Hindlimb muscle (tissue), 1 donor: Measurements from ENCODE around the gene CLEC16A. TPM values are rescaled to one million over a fixed set of nuclear protein-coding genes. Genes with fewer than 3 reads are reported as not detected.
A peak's percentile ranks its signal among the peaks of the same experiment; 100 is the strongest.

Experiments used
- DNase-seq: peaks from one replicate; pipeline ENCODE4 v3.0.0-alpha.2; 2013
- polyA plus RNA-seq: library from polyadenylated mRNA; unstranded; fragments of 120-200 nt; gene quantifications from one replicate; pipeline ENCODE4 v1.2.1, GENCODE V29; 2013; ENCODE audit not compliant: insufficient read length

Gene CLEC16A
- polyA plus RNA-seq, 1 donor: 19.1 TPM

DNA sequence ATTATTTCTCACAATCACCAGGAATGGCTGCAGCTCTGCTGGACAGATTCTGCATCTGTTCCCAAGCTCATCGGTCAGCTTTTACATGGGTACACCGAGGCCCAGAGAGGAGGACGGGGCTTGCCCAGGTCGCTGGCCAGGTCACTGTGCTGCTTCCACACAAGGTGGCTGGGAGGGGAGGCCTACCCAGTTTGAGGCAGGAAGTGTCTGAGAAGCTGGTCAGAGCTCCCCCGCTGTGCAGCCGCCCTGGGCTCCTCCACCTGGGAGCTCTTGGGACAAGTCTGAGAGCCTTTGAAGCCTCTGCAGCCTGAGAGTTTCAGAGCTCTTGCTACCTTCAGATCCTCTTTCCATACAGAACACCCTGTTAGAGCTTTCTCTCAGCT is 143.3 kb downstream of the CLEC16A start:
- DNase-seq: no peak

DNA sequence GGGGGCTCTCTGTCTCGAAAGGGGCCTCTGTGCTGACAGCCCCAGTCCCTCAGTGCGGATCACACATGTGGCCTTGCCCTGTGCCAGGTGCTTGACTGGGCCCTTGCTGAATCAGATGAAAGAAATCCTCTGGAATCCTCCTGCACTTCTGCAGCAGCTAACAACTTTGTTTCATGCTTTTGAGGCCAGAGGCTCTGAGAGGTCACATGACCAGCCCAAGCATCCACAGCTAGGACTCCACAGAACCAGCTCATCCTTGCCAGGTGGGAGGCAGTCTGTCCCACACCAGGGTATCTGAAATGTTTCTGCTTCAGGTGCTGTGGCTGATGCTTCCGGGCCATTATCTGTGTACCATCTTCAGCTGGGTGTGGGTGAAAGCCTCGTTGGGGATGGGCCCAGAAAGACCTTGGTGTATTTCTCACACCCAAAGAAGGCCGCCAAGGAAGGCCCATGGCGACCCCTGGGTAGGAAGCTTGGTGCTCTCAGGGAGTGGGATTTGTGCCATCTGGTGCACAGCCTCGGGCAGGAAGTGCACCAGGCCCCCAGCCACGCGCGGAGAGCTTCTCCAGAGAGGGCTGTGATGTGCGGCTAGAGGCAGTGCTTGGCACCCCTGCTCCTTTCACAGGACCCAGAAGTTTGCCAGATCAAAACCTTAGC is 143.8 kb downstream of the CLEC16A start:
- no peak for DNase-seq

DNA sequence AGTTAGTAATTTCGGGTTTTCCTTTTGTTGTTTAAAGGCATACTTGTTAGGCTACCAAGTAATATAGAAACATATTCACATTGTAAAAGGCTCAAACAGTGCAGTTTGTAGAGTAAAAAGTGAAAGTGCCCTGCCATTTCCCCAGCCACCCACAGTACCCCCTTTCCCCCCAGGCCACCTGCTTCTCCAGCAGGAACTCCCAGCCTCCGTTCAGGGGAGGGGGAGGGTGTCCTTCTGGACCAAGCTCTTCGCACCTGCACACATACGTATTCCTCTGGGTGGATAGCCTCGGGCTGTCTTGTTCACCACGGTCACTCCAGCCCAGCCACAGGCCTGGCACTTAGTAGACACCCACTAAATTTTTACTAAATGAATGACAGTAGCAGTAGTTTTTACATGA is 144.5 kb downstream of the CLEC16A start:
- no peak for DNase-seq

DNA sequence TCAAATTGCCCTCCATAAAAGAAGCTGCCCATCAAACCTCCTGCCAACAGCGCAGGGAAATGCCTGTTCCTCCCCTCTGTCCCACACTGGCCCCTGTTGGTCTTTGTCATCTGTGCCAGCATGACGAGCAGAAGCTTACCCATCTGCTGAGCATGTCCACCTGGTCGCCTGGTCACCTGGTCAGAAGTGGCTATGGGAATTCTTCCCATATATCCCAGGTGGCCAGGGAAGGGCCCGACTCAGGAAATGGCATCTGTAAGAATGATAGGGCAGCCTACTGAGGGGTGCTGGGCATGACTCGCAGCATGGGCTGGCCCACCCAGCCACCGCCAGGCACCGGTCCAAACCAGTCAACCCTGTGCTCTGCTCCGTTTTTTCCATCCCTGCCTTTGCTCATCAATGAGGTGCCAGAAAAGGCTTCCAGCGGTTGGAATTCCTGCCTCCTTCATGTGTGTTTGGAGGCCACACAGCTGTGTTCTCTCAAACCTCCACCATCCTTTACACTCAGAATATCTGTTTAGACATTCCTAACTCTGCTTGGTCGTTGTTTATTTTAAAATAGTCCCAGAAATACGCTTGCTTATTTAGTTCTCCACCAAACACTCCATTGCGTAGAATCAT is 145.2 kb downstream of the CLEC16A start:
- peak; percentile 34 for DNase-seq

DNA sequence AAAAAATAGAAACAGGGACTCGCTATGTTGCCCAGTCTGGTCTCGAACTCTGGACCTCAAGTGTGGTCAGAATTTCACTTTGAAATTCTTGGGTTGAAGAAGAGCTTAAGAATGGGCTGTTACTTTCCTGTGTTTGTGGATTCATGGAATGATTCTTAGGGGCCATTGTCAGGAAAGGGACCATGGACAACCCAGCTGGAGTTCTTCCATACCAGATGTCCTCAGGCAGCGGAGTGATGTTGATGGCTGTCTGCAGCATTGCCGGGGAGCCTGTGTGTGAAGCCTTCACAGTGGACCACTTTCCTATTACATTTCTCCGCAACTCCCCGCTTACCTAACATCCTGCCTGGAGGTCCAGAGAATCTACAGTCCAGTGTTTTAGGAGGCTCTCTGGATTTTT is 145.9 kb downstream of the CLEC16A start:
- DNase-seq: no peak

DNA sequence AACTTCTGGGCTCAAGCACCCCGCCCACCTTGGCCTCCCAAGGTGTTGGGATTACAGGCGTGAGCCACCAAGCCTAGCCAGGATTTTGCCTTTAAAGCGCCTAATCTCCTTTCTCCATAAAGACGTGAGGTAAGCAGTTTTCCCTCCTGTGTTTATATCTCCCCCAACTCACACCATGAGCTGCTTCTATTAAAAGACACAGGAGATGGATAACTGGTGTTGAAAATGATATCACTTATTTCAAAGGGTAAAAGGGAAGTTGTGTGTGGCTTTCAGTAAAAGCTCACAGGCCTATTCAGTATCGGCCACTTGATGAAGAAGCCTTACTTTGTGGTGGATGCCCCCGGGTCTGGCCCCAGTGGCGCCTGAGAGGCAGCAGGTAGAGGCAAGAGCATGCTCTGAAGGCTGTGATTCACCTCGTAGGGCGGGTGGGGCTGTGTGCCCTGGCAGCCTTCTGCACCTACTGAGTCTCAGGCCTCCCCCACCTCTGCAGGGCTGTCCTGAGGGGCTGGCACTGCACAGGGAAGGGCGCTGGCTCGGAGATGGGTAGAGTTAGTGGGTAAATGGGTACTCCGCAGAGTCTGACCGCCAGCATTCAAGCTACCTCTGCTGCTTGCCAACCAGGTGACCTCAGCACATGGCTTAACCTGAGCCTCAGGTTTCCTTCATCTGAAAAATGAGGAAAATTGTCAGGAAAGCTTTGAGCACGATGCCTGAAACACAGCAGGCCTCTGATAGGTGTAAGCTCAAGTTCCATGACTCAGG is 146.8 kb downstream of the CLEC16A start:
- no peak for DNase-seq

DNA sequence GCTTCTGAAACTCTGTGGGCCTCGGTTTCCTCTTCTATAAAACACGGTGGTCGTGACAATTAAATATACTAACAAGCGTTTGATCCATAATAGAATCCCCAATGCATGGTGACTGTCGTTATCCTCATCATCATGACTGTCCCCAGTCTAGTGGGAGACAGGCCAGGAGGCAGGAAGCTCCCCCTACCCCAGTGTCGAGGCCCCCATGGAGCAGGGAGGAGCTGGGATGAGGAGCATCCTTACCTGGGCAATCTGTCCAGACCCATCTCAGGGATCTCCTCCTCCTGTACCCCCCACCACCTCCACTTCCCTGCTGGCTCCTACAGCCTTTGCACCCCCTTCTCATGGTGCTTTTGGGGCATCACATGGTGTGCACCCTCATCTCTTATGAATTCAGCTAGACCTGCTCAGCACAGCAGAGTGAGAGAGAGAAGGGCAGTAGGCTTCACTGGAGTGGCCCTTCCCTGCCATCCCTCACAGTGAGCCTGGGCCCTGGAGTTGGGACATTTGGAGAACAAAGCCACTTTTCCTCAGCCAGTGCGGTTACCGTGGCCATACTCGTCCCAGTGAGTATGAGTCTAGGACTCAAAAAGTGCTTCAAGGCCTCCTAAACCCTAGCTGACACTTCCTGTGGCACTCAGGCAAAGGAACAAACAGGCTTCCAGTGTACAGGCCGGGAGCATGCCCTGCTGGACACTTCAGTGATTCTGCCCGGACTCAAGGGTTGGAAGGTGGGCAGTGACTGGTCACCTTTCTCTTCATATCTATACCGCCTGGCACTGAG is 148.6 kb downstream of the CLEC16A start:
- no peak for DNase-seq

DNA sequence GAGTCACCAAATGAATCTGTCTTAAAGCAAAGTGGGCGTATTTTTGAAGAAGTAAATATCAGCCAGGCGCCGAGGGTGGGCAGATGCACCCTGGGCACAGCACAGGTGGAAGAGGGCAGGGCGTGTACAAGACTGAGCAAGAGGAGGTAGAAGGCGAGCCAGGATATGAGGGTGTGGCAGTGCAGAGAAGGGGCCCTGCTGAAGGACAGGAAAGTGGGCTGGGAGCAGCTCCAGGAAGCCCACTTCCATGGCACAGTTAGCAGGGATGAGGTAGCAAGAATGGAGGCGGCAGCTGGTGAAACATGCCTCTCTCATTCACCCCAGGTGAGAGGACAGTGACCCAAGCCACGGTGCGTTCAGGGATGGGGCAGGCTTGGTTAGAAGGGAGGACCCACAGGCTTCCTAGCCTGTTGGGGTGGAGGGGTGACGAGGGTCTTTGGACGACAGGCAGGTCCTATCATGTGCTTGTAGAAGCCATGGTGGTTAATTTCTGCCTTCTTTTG is 149.3 kb downstream of the CLEC16A start:
- DNase-seq: no peak

DNA sequence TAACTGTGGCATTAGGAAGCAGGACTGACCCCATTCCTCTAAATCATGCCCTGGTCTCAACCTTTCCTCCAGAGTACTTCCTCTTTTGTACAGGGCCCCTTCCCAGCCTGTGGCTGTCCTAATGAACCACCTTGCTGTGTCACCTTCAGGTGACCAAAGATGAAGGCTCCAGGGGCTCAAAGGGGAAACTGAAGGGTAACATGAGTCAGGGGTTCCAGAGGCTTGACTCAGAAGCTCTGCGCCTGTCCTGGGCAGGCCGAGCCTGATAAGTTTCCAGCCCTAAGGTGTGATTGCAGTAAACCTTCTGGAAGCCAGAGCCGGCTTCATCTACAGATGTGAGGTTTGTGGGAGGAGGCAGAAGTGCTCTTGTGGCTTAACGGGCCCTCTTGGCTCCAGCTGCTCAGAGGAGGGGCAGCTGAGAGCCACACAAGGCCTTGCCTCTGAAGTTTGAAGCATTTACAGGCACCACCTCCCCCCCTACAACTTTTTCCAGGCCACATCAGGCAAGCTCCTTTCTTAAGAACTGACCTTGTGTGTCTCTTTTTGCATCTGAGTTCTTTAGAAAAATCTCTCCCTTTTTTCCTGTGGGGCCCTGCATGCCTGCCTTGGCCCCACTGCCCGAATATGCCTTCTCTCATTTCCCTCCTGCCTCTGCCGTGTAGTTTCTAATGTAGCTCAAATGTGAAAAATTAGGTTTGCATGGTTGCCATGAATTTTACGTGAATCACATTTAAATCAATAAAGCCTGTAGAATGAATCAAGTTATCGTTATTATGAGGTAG is 149.9 kb downstream of the CLEC16A start:
- DNase-seq: peak; percentile 57

DNA sequence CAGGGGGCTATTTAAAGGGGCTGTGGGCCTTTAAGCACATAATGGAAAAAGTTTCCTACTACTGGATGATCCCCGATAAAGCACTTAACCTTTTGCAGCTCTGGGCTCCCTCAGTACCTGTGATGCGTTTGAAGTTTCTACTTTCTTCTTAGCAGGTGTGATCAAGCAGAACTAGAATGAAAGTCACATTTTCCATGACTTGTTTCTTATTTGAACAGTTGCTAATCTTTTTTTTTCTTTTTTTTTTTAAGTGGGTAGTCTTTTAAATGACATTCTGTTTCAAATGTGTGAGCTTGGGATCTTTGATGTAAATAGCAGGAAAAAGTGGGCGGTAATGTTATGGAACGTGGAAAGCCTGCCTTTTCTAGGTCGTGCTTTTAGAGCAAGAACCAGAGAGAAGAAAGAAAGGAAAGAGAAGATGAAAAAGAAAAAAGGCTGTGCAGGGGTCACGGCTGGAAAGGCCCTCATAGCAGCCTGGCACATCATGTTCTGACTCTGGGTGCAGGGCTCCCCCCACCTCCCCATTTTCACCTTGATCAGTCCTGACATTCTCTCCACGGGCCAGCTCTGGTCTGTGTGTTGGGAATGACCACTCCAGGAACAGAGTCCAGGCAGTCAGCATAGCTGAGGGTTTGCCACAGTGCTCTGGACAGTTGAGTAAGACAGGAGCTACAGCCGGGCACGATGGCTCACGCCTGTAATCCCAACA is 150.6 kb downstream of the CLEC16A start:
- DNase-seq: no peak

DNA sequence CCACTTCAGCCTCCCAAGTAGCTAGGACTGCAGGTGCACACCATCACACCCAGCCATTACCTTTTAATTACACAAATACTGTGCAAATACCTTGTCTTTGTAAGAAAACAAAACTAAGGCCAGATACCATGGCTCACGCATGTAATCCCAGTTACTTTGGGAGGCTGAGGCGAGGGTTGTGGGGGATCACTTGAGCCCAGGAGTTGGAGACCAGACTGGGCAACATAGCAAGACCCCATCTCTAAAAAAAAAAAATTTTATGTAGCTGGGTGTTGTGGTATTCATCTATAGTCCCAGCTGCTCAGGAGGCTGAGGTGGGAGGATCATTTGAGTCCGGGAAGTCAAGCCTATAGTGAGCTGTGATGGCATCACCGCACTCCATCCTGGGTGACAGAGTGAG is 151.6 kb downstream of the CLEC16A start:
- no peak for DNase-seq

DNA sequence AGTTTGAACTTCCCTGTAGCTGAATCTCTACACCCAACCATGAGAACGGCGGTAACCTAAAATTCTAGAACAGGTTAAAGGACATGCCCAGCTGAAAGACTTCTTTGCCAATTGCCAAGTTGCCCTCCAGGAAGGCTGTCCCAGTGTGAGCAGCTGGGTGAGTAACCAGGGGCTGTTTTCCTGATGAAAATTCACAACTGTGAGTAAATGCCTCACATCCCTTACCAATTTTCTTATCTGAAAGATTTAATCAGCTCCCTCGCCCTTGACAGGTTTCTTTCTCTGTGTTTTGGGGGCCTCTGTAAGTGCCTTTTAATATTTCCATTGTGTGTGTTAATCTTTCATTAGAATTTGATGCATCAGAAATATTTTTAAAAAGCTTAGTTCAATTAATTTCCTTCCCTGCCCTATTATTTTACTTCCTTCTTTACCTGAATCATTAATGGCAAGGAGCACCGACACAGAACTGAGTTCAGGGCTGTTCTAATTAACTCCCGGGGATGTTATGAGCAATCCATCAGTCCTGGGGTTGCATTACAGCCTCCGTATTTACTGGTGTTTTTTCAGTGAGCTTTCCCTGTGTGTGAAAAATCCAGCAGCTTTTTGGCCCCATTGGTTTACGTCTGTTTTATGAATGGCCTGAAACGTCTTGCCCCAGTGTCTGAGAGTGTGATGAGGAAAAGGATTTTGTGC is 152.9 kb downstream of the CLEC16A start:
- DNase-seq: no peak

DNA sequence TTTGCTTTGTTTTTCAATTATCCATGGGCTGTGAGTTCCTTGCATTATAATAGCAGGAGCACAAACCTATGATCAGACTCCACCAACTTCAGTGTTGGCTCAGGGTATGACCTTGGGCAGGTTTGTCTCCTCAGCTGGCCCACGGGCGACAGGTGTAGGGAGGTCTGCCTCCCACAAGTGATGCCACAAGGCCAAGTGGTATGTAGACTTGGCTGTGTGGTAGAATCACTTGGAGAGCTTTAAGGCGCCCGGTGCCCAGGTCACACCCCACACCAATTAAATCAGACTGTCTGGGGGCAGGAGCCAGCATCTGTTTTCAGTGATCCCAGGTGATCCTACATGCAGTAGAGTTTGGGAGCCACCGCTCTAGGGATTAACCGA is 153.4 kb downstream of the CLEC16A start:
- DNase-seq: no peak

DNA sequence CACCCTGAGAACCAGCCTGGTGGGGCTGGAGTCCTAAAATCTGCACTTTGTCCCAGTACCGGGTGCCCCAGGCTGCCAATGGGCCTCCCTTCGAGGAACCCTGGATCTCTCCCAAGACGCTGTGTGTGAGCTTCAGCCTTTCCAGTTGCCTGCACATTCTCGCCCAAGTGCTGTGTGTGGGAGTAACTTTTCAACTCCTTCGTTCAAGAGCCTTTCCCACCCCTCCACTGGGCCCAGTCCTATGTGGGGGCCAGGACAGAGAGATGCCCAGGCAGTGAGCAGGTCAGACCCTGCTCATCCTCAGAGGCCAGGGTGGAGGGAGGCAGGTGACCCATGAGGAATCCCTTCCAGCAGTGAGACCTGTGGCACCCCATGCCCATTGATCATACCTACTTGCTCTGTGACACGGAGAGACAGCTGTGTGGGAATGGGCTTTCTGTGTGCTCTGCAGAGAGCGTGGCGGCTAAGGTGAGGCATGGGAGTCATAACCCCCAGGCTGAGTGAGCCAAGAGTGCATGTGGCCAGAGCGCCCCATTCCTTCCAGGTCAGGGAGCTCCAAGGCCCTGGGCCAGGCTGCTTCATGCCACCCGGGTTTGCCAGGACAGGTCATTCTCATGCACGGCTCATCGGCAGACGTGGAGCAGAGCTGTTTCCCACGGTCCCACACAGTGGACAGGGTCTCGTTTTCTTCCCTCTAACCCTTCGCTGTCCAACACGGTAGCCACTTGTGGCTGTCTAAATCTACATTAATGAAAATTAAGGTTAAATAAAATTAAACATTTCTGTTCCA is 154.4 kb downstream of the CLEC16A start:
- DNase-seq: no peak

DNA sequence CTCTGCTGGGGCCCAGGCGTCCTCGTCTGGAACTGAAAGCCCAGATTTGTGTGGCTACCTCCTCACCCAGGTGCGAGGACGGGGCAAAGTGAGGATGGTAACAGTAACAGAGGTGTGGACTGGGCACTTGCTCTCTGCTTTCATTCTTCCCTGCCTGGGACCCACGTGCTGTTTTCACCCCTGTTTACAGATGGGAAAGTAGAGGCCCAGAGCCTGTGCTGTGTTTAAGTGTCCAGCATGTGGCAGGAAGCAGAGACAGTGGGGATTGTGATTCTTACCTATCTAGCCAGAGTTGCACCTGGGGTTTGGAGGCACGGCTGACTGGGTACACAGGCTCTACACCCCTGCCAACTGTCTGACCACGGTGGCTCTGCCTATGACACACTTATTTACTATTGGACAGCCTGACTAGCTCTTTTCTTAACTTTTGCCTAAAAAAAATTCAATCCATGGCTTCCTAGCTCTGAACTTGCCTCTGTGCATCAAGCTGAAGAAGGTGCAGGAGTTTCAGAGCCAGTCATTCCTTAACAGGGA is 155.4 kb downstream of the CLEC16A start:
- DNase-seq: no peak

DNA sequence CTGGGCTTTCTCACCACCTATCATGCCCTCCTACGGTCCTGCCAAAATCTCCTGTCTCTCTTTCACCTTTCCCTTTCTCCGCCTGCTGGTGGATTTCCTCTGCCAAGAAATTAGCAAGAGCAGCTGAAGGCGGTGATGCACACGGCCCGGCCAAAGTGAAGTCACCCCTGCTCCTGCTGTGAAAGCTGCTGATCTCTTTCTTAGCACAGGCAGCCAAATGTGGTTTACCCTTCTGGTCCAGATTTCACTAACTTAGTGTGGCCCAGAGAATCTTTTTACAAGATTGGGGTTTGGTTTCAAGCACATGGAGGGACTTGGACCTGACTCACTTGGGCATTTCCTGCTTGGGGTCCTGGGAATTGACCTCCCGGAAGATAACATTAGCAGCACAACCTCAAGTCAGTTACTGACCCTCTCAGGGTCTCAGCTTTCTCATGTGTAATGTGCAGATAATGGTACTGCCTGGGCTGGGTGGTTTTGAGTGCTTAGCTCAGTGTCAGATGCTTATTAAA is 155.9 kb downstream of the CLEC16A start:
- DNase-seq: peak; percentile 79

DNA sequence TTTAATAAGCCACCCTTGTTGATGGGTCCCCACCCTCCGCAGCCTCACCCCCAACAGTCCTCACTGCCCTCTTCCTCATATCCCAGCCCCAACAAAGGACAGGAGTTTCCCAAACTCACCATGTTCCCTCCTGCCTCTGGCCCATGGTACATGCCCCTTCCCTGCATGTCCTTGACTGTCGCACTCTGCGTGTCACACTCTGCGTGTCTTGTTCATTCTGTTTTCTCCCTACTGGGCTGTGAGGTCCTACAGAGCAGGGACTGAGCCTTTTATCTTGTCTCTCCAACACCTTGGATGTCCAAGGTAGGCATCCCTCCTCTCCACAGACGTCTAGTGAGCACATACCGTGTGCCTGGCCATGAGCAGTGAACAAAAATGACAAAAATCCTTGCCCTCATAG is 156.9 kb downstream of the CLEC16A start:
- DNase-seq: no peak

DNA sequence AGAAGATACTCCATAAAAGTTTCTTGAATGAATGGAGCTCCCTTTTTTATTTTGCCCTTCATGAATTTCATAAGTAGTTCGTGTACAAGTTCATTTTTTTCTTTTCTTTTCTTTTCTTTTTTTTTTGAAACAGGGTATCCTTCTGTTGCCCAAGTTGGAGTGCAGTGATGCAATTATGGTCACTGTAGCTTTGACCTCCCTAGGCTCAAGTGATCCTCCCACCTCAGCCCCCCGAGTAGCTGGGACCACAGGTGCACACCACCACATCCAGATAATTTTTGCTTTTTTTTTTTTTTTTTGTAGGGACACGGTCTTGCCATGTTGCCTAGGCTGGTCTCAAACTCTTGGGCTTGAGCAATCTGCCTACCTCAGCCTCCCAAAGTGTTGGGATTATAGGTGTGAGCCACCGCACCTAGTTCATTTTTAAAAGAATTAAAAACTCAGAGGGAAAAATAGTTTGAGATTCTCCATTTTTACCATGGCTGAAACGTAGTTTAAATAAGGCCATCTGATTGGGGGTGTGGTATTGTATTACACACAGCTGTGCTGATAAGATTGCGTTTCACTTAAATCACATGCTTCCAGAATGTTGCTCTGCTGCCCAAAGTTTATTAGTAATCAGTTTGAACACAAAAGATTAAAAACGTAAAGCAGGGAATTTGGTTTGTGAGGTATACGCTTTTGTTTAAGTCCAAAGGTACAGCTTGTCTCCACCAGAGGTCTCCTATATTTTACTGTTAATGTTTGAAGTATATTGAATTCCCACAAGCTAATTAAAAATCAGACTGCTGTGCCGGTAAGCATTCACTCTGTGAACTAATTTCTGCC is 157.5 kb downstream of the CLEC16A start:
- DNase-seq: no peak

DNA sequence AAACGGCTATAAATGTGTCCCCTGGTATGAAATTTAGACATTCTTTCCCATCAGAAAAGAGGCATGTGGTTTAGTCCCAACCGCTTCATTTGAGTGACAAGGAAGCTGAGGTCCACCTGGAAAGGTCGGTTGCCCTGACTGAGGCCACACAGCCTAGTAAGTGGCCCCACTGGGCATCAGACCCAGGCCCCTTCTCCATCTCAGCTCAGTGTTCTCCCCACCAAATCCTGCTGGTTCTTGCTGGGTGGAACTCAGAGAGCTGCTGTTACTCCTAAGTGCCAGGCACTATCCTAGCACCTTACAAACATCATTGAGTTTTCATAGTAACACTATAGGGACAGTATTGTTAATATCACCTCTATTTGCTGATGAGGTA is 158.1 kb downstream of the CLEC16A start:
- DNase-seq: no peak
